NCI-H146 (cell line): ENCODE data around the gene TCF20.
A peak's percentile ranks its signal among the peaks of the same experiment; 100 is the strongest.

ENCODE experiments used
- DNase-seq: peaks from one replicate; lab custom pipeline; 2025; lab: John Stamatoyannopoulos, UW

Gene TCF20

GRCh38 chr22:42282252-42282942, 11.9 kb upstream of the TCF20 start:
- DNase-seq, result no peak

GRCh38 chr22:42281706-42282251, 11.3 kb upstream of the TCF20 start:
- no peak for DNase-seq

- no peak for DNase-seq
Measured at GRCh38 chr22:42281284-42281683, 10.8 kb upstream of the TCF20 start.

GRCh38 chr22:42280836-42281235, 10.4 kb upstream of the TCF20 start:
- no peak for DNase-seq

- DNase-seq, result no peak
Measured at GRCh38 chr22:42280140-42280539, 9.7 kb upstream of the TCF20 start.

- no peak for DNase-seq
Measured at GRCh38 chr22:42279425-42280020, 9.1 kb upstream of the TCF20 start.

- peak; percentile 37 for DNase-seq
Measured at GRCh38 chr22:42277988-42278776, 7.7 kb upstream of the TCF20 start.

- DNase-seq, result no peak
Measured at GRCh38 chr22:42277232-42277753, 6.8 kb upstream of the TCF20 start.

- no peak for DNase-seq
Measured at GRCh38 chr22:42275970-42276369, 5.5 kb upstream of the TCF20 start.

- no peak for DNase-seq
Measured at GRCh38 chr22:42275176-42275575, 4.7 kb upstream of the TCF20 start.

- DNase-seq, result peak; percentile 3
Measured at GRCh38 chr22:42273855-42274451, 3.5 kb upstream of the TCF20 start.

- DNase-seq, result no peak
Measured at GRCh38 chr22:42272431-42272999, 2.1 kb upstream of the TCF20 start.

GRCh38 chr22:42271906-42272305, 1.5 kb upstream of the TCF20 start:
- no peak for DNase-seq

GRCh38 chr22:42271191-42271813, 849 bp upstream of the TCF20 start:
- no peak for DNase-seq

- peak; percentile 68 for DNase-seq
Measured at GRCh38 chr22:42270176-42270509, 310 bp downstream of the TCF20 start.

- peak; percentile 65 for DNase-seq
Measured at GRCh38 chr22:42269432-42270175, 849 bp downstream of the TCF20 start.

- no peak for DNase-seq
Measured at GRCh38 chr22:42268852-42269410, 1.5 kb downstream of the TCF20 start.

GRCh38 chr22:42265321-42265720, 5.1 kb downstream of the TCF20 start:
- DNase-seq, result no peak

GRCh38 chr22:42263944-42264343, 6.5 kb downstream of the TCF20 start:
- DNase-seq, result no peak

- DNase-seq, result no peak
Measured at GRCh38 chr22:42262964-42263363, 7.5 kb downstream of the TCF20 start.
